ES-I3 (cell line): ENCODE measurements around the gene ZNF79.

ENCODE experiments used
- H3K36me3 ChIP-seq: 2 replicates; pipeline ENCODE4 v1.6.1; 2013; ENCODE audit warnings: mild to moderate bottlenecking, low read length, control low read depth, moderate library complexity; ENCODE audit not compliant: insufficient read depth
- H3K4me1 ChIP-seq: 2 replicates; pipeline ENCODE4 v1.6.1; 2013; ENCODE audit warnings: mild to moderate bottlenecking, control low read depth, low read length; ENCODE audit not compliant: insufficient read depth
- H3K9ac ChIP-seq: 2 replicates; pipeline ENCODE4 v1.6.1; 2013; ENCODE audit warnings: low read depth, mild to moderate bottlenecking, low read length, moderate library complexity
- H3K9me3 ChIP-seq: 2 replicates; pipeline ENCODE4 v1.6.1; 2013; ENCODE audit warnings: mild to moderate bottlenecking, low read length, moderate library complexity; ENCODE audit not compliant: control insufficient read depth, insufficient read depth

The ZNF79 gene

GRCh38 chr9:127473501-127473900, 49.3 kb downstream of the ZNF79 start:
- no peaks in the 10 kb centered on the region for H3K4me1 ChIP-seq
- no peak overlapping the region for H3K9ac ChIP-seq
- H3K36me3 ChIP-seq = peaks cover 5% of the 10 kb centered on the region; the same call in 1 of the 2 replicates
- H3K9me3 ChIP-seq = no peaks in the 10 kb centered on the region

DNA sequence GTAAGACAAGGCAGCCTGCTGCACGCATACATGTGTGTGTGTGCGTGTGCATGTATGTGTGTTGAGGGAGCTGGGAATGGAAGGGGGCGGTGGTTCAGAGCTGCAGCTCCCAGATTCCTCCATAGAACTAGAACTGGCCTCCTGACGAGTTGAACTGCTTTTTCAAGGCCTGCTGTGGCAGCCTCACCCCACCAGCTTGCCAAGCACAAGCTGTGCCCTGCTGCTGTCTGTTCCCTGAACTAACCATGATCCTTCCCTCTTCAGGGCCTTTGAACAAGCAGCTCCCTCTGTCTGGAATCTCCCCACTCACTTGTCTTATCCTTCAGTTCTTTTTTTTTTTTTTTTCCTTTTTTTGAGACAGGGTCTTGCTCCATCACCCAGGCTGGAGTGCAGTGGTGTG, 49.8 kb downstream of the ZNF79 start:
- Histone ChIP-seq H3K9ac (no peak overlapping the region), H3K36me3 (peaks cover 5% of the 10 kb centered on the region; the same call in 1 of the 2 replicates), H3K4me1 (no peaks in the 10 kb centered on the region), H3K9me3 (no peaks in the 10 kb centered on the region)

DNA sequence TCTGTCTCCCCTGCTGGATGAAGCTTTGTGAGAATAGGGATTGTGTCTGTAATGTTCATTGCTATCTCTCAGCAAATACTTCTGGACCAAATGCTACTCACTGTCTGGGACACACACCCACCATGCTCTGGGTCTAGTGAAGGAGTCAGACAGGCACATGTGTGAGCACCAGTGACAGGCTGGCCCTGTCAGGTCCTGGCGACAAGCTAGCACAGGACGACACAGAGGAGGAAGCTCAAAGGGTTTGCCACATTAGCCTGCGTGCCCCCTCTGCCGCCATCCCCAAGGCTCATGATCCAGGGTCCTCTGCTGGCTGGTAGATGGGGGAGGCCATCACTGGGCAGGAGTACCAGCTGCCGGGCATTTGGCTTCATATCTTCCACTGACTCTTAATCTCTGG, 50.4 kb downstream of the ZNF79 start:
- Histone ChIP-seq H3K36me3 (peaks cover 5% of the 10 kb centered on the region; the same call in 1 of the 2 replicates), H3K9me3 (no peaks in the 10 kb centered on the region), H3K4me1 (no peaks in the 10 kb centered on the region), H3K9ac (no peak overlapping the region)

DNA sequence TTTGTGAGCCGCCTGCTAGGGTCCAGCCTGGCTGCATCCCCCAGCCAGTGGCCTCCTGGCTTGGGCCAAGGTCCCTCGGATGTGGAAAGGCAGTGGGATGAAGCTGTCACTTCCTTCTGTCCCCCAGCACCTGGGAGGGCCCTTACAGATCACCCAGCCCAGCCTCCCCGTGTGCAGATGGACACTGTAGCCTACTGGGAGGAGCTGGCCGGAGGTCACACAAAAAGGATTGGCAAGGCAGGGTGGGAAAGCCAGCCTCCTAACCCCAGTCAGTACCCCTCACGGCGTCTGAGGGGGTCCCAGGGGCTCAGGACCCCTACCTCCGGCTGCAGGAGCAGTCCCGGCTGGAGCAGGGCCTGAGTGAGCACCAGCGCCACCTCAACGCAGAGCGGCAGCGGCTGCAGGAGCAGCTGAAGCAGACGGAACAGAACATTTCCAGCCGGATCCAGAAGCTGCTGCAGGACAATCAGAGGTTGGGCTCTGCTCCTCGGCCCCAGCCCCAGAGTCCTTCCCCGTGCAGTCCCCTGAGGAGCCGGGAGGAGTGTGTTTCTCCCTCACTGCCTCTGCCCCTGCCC, 55.4 kb downstream of the ZNF79 start:
- no peaks in the 10 kb centered on the region; the same call in none of the 2 replicates for H3K36me3 ChIP-seq
- no peaks in the 10 kb centered on the region for H3K9me3 ChIP-seq
- H3K9ac ChIP-seq = no peak overlapping the region
- no peaks in the 10 kb centered on the region for H3K4me1 ChIP-seq

DNA sequence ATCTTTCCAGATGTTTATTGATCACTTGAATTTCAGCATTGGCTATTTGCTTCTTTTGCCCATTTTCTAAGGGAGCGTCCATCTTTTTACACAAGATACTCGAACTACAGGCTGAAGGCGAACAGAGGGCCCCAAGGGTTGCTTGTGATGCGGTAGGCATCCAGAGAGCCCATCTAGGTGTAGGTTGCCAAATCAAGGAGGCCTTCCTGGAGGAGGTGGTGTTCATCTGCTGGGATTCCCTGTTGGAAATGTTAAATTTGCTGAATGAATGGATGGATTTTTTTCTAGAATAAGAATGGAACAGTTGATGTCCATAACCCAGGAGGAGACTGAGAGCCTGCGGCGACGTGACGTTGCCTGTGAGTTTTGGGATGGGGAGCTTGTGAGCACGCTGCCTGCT, 58.5 kb downstream of the ZNF79 start:
- H3K4me1 ChIP-seq = no peaks in the 10 kb centered on the region

GRCh38 chr9:127485995-127486394, 61.8 kb downstream of the ZNF79 start:
- Histone ChIP-seq H3K9ac (no peak overlapping the region), H3K36me3 (no peaks in the 10 kb centered on the region; the same call in 1 of the 2 replicates), H3K9me3 (no peaks in the 10 kb centered on the region), H3K4me1 (peaks cover 4% of the 10 kb centered on the region; the same call in 1 of the 2 replicates)

More for the DNA sequence above, 58.5 kb downstream of the ZNF79 start:
- no peaks in the 10 kb centered on the region; the same call in none of the 2 replicates for H3K36me3 ChIP-seq
- H3K9ac ChIP-seq = no peak overlapping the region
- no peaks in the 10 kb centered on the region for H3K9me3 ChIP-seq

- H3K36me3 ChIP-seq = peaks cover 5% of the 10 kb centered on the region; the same call in 1 of the 2 replicates
- no peaks in the 10 kb centered on the region for H3K9me3 ChIP-seq
- peaks cover 4% of the 10 kb centered on the region; the same call in 1 of the 2 replicates for H3K4me1 ChIP-seq
- no peak overlapping the region for H3K9ac ChIP-seq
Measured at GRCh38 chr9:127488946-127489345, 64.8 kb downstream of the ZNF79 start.

DNA sequence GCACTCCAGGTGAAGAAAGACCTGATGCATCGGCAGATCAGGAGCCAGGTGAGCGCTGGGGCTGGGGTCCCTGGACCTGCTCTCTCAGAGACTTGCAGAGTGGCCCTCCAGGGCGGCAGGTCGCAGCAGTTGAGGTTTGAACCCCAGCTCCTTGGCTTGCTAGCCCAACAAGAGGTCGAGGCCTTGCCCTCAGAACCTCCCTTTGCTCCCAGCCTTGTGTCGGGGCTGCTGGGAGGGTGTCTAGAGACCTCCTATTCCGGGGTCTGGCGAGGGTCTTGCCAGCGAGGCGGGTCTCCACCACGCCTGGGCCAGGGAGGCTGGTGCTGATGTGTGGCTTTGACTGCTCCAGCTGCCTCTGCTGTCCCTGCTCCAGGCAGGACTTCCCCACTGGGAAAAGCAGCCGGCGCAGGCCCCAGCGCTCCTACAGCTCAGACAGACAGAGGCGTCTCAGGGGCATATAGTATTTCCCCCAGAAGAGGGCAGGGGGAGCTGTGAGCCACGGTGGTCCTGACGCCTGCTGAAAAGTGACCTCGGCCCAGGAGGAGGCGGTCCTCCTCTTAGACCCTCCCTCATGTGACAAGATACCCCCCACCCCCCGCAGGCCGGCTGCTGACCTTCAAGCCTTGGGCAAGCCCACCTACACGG, 65.4 kb downstream of the ZNF79 start:
- no peak overlapping the region; the same call in 1 of the 2 replicates for H3K9ac ChIP-seq
- H3K4me1 ChIP-seq = peaks cover 4% of the 10 kb centered on the region; the same call in 1 of the 2 replicates
- no peaks in the 10 kb centered on the region for H3K9me3 ChIP-seq
- peaks cover 5% of the 10 kb centered on the region; the same call in 1 of the 2 replicates for H3K36me3 ChIP-seq

DNA sequence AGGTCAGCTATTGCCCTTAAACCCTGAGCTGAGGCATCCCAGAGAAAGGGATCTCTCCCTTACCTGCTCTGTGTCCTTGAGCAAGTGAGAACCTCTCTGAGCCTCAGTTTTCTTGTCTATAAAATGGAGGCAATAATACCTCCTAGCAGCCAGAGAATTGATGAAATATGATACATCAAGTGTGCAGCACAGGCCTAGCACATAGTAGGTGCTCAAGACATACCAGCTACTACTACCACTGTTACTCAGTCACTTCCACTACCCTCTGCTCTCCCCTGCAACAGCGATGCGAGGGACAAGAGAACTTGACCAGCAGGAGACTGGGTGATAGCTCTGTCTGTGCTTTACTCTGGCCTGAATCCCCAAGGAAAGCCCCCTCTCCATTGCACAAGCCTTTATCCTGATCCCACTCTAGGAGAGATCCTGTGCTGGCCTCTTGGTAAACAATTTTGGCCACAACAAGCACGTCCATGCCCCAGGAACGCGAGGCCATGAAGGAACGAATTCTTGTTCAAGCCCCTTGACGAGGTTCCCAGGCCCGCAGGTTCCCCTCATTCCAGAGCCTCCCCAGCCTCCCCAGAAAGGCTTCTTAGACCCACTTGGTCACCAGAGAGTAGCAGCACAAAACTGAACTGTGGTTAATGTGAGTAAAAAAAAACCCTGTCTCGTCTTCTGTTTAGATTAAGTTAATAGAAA, 66.5 kb downstream of the ZNF79 start:
- Histone ChIP-seq H3K36me3 (peaks cover 5% of the 10 kb centered on the region; the same call in 1 of the 2 replicates), H3K4me1 (peaks cover 4% of the 10 kb centered on the region; the same call in 1 of the 2 replicates), H3K9ac (no peak overlapping the region)

DNA sequence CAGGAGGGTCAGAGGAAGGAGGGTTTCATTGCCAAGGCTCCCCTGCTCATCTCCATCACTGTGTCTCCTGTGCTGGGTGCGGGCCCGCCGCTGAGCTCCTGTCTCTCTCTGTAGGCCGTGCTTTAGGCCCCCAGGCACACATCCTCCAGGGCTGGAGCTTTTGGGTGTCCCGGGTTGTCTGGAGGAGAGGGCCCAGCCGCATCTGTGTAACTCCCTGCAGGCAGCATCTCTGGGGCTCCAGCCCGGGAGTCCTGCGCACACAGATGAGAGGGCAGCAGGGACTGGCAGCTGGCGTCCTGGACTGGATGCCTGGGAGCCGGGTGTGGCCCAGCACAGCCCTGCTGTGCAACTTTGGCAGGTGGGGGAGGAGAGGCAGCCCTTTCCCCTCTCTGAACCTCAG, 67.3 kb downstream of the ZNF79 start:
- Histone ChIP-seq H3K36me3 (peaks cover 7% of the 10 kb centered on the region; the same call in 1 of the 2 replicates), H3K9me3 (no peaks in the 10 kb centered on the region), H3K4me1 (peaks cover 4% of the 10 kb centered on the region; the same call in 1 of the 2 replicates), H3K9ac (no peak overlapping the region)

More for the DNA sequence above, 66.5 kb downstream of the ZNF79 start:
- H3K9me3 ChIP-seq = no peaks in the 10 kb centered on the region

DNA sequence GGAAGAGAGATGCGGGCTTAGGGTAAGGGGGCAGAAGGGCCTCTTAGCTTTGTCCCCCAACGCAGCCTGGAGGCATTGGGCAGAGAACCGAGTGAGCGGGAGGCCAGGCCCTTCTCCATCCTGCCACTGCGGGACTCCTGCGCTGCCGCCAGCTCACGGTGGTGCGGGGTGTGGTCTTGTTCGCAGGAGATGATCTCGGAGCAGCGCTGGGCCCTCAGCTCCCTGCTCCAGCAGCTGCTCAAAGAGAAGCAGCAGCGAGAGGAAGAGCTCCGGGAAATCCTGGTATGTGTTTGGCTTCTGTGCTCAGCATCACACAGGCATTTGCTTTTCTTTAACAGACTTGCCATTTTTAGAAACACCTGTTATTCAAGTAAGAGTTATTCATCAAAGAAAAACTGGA, 68.4 kb downstream of the ZNF79 start:
- H3K36me3 ChIP-seq = peaks cover 7% of the 10 kb centered on the region; the same call in 1 of the 2 replicates

DNA sequence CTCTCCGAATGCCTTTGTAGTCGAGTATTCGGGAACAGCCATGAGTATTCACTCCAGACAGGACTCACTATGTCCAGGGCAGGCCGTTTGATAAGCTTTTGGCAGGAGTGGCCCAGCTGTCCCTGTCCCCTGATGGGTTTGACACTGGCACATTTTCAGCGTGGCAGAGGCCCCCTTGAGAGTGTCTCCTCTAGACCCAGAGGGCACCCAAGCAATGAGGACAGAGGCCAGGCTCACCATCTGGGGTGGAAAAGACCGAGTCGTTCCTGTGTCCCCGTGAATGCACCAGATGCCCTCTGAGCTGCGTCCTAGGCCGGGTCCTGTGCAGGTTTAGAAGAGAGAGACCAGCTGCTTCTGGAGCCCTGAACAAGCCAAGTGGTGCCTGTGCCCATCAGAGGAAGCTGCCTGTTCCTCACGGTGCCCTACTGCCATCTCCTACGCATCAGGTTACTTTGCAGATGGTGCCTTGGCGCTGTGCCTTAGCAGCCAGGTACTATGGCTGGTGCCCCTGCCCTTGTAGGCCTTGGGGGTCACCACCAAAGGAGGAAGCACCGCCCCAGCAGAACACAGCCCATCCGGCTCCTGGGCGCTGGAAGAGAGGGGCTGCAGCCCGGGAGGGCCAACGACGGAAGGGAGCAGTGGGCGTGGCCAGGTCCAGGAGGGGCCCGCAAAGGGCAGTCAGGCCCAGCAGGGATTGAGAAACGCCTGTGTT, 69.6 kb downstream of the ZNF79 start:
- Histone ChIP-seq H3K36me3 (peaks cover 7% of the 10 kb centered on the region; the same call in 1 of the 2 replicates), H3K9me3 (no peaks in the 10 kb centered on the region), H3K4me1 (peaks cover 4% of the 10 kb centered on the region; the same call in 1 of the 2 replicates), H3K9ac (no peak overlapping the region)

More for the DNA sequence above, 68.4 kb downstream of the ZNF79 start:
- peaks cover 4% of the 10 kb centered on the region; the same call in 1 of the 2 replicates for H3K4me1 ChIP-seq
- H3K9me3 ChIP-seq = no peaks in the 10 kb centered on the region
- H3K9ac ChIP-seq = no peak overlapping the region

- no peaks in the 10 kb centered on the region for H3K9me3 ChIP-seq
- no peak overlapping the region for H3K9ac ChIP-seq
- H3K4me1 ChIP-seq = peaks cover 3% of the 10 kb centered on the region; the same call in 1 of the 2 replicates
- peaks cover 7% of the 10 kb centered on the region; the same call in 1 of the 2 replicates for H3K36me3 ChIP-seq
Measured at GRCh38 chr9:127494304-127494702, 70.1 kb downstream of the ZNF79 start.
